Measurements from ENCODE around the gene WWTR1.

Gene WWTR1

DNA sequence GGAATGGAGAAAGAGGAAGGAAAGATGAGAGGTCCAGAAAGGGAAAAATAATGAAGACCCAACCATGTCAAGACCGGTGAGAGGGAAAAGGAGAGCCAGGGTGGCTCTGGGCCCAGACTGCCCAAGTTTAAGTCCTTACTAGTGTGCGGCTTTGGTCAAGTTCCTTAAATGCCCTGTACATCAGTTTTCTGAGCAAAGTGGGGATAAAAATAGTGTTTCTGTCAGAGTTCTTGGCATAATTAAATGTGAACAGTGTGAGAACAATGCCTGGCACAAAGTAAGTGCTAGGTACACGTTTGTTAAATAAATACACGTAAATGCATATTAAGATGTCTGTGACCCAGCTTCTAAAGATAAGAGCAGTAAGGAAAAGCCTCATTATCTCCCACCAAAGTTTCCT, 23.8 kb downstream of the WWTR1 start:
- no peak overlapping the region for H3K27ac ChIP-seq (ENCODE audit: low read depth, low read length)
- H3K27me3 ChIP-seq (ENCODE audit: control insufficient read depth, insufficient read depth, low read length), result no peaks in the 10 kb centered on the region
- H3K9ac ChIP-seq (ENCODE audit: low read length), result no peak overlapping the region
- H3K4me1 ChIP-seq (ENCODE audit: control insufficient read depth, insufficient read depth, low read length), result peaks cover 12% of the 10 kb centered on the region
- no peaks in the 10 kb centered on the region for H3K36me3 ChIP-seq (ENCODE audit: control insufficient read depth, insufficient read depth, low read length)
- H3K4me3 ChIP-seq (ENCODE audit: low read length), result no peak overlapping the region

DNA sequence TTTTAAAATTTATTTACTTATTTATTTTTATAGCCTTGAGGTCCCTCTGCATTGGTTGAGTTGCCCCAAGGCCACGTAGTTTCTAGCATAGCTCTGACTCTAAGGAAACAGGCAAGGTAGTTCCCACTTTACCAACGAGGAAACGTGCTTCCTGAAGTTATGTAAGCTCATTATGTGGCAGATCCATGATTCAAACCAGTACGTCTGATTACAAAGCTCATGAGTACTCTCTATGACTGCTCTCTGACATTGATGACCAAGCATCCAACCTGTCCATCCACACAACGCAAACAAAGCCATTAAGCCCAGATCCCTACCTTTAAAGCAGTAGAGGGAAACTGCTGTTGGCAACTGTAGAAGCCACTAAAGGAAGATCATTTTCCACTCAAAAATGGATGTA, 25.6 kb downstream of the WWTR1 start:
- Histone ChIP-seq H3K9ac (ENCODE audit: low read length) (no peak overlapping the region), H3K4me3 (ENCODE audit: low read length) (no peak overlapping the region), H3K36me3 (ENCODE audit: control insufficient read depth, insufficient read depth, low read length) (no peaks in the 10 kb centered on the region), H3K4me1 (ENCODE audit: control insufficient read depth, insufficient read depth, low read length) (peaks cover 5% of the 10 kb centered on the region), H3K27ac (ENCODE audit: low read depth, low read length) (no peak overlapping the region), H3K27me3 (ENCODE audit: control insufficient read depth, insufficient read depth, low read length) (no peaks in the 10 kb centered on the region)

- no peak overlapping the region for H3K27ac ChIP-seq (ENCODE audit: low read depth, low read length)
- no peaks in the 10 kb centered on the region for H3K27me3 ChIP-seq (ENCODE audit: control insufficient read depth, insufficient read depth, low read length)
- peaks cover 5% of the 10 kb centered on the region for H3K4me1 ChIP-seq (ENCODE audit: control insufficient read depth, insufficient read depth, low read length)
Observed at GRCh38 chr3:149630806-149631205, 27.0 kb downstream of the WWTR1 start.

DNA sequence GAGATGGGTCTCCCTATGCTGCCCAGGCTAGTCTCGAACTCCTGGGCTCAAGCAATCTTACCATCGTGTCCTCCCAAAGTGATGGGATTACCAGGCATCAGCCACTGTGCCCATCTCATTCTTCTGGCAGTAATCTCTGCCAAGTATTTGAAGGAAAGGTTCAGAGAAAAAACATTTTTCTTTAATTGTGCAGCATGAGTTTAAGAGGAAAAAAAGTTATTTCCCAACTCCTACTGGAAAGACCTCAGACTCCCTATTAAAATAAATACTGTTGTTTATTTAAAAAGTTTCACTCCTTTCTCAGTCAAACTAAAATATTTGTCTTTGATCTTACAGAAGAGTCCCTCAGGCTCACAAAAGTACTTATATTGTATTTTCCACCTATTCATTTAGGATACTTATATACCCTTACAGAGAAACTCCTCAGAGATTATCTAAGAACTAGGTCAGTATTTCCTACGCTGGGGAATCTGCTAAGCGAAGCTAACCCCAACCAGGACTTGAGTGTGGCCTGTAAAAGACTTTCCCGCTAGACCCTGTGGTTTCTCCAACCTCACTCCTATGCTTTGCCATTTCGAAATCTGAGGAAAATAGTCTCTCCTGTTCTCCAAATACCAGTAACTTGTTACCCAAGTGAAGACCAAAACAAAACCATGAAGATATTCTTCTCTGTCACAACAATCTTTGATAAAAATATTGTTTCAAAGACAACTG, 28.7 kb downstream of the WWTR1 start:
- Histone ChIP-seq H3K4me1 (ENCODE audit: control insufficient read depth, insufficient read depth, low read length) (peaks cover 3% of the 10 kb centered on the region), H3K9ac (ENCODE audit: low read length) (no peak overlapping the region), H3K27me3 (ENCODE audit: control insufficient read depth, insufficient read depth, low read length) (no peaks in the 10 kb centered on the region), H3K27ac (ENCODE audit: low read depth, low read length) (no peak overlapping the region), H3K4me3 (ENCODE audit: low read length) (no peak overlapping the region), H3K36me3 (ENCODE audit: control insufficient read depth, insufficient read depth, low read length) (no peaks in the 10 kb centered on the region)

More at GRCh38 chr3:149630806-149631205, 27.0 kb downstream of the WWTR1 start:
- no peaks in the 10 kb centered on the region for H3K36me3 ChIP-seq (ENCODE audit: control insufficient read depth, insufficient read depth, low read length)
- no peak overlapping the region for H3K9ac ChIP-seq (ENCODE audit: low read length)
- no peak overlapping the region for H3K4me3 ChIP-seq (ENCODE audit: low read length)

- H3K27me3 ChIP-seq (ENCODE audit: control insufficient read depth, insufficient read depth, low read length), result no peaks in the 10 kb centered on the region
- no peak overlapping the region for H3K27ac ChIP-seq (ENCODE audit: low read depth, low read length)
- no peaks in the 10 kb centered on the region for H3K36me3 ChIP-seq (ENCODE audit: control insufficient read depth, insufficient read depth, low read length)
- no peak overlapping the region for H3K4me3 ChIP-seq (ENCODE audit: low read length)
- peaks cover 3% of the 10 kb centered on the region for H3K4me1 ChIP-seq (ENCODE audit: control insufficient read depth, insufficient read depth, low read length)
- H3K9ac ChIP-seq (ENCODE audit: low read length), result no peak overlapping the region
Observed at GRCh38 chr3:149626671-149627070, 31.2 kb downstream of the WWTR1 start.

DNA sequence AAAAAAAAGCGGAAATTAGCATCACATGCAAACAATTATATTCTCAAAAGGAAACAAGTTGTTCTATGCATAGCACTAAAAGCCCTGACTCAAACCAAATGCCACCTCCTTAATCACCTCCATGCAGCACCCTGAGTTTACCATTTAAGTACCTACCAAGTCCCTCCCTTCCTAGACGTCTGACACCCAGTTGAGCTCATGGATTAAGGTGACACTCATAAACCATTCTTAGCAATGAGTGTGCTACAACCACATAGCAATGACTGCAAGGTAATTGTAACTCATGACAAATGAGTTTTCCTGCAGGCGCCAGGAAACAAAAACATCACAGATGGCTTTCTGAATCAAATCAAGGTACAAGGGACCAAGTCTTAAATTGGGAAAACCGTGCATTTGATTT, 32.0 kb downstream of the WWTR1 start:
- Histone ChIP-seq H3K4me3 (ENCODE audit: low read length) (no peak overlapping the region), H3K27ac (ENCODE audit: low read depth, low read length) (no peak overlapping the region), H3K27me3 (ENCODE audit: control insufficient read depth, insufficient read depth, low read length) (no peaks in the 10 kb centered on the region), H3K4me1 (ENCODE audit: control insufficient read depth, insufficient read depth, low read length) (peaks cover 7% of the 10 kb centered on the region), H3K9ac (ENCODE audit: low read length) (no peak overlapping the region), H3K36me3 (ENCODE audit: control insufficient read depth, insufficient read depth, low read length) (no peaks in the 10 kb centered on the region)

- Histone ChIP-seq H3K4me3 (ENCODE audit: low read length) (no peak overlapping the region), H3K9ac (ENCODE audit: low read length) (no peak overlapping the region), H3K36me3 (ENCODE audit: control insufficient read depth, insufficient read depth, low read length) (no peaks in the 10 kb centered on the region), H3K4me1 (ENCODE audit: control insufficient read depth, insufficient read depth, low read length) (peaks cover 13% of the 10 kb centered on the region), H3K27me3 (ENCODE audit: control insufficient read depth, insufficient read depth, low read length) (no peaks in the 10 kb centered on the region), H3K27ac (ENCODE audit: low read depth, low read length) (no peak overlapping the region)
Observed at GRCh38 chr3:149623824-149624223, 34.0 kb downstream of the WWTR1 start.

- Histone ChIP-seq H3K9ac (ENCODE audit: low read length) (no peak overlapping the region), H3K4me1 (ENCODE audit: control insufficient read depth, insufficient read depth, low read length) (peaks cover 23% of the 10 kb centered on the region), H3K36me3 (ENCODE audit: control insufficient read depth, insufficient read depth, low read length) (no peaks in the 10 kb centered on the region), H3K27ac (ENCODE audit: low read depth, low read length) (no peak overlapping the region), H3K4me3 (ENCODE audit: low read length) (no peak overlapping the region), H3K27me3 (ENCODE audit: control insufficient read depth, insufficient read depth, low read length) (no peaks in the 10 kb centered on the region)
Observed at GRCh38 chr3:149621218-149622005, 36.4 kb downstream of the WWTR1 start.

GRCh38 chr3:149620291-149621020, 37.4 kb downstream of the WWTR1 start:
- Histone ChIP-seq H3K36me3 (ENCODE audit: control insufficient read depth, insufficient read depth, low read length) (no peaks in the 10 kb centered on the region), H3K9ac (ENCODE audit: low read length) (no peak overlapping the region), H3K4me3 (ENCODE audit: low read length) (no peak overlapping the region), H3K27ac (ENCODE audit: low read depth, low read length) (no peak overlapping the region), H3K4me1 (ENCODE audit: control insufficient read depth, insufficient read depth, low read length) (peaks cover 23% of the 10 kb centered on the region), H3K27me3 (ENCODE audit: control insufficient read depth, insufficient read depth, low read length) (no peaks in the 10 kb centered on the region)

DNA sequence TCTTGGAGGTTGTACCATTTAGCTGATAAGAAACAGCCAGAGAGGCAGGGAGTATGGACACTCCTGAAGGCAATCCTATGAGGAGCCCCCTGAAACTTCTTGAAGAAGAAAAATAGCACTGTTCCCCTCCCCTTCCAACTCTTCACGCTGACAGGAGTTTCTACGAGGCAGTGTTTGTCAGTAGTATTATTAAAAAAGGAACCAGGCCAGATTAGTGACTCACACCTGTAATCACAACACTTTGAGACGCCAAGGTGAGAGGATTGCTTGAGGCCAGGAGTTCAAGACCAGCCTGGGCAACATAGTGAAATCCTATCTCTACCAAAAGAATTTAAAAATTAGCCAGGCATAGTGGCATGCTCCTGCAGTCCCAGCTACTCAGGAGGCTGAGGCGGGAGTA, 38.7 kb downstream of the WWTR1 start:
- Histone ChIP-seq H3K9ac (ENCODE audit: low read length) (no peak overlapping the region), H3K4me1 (ENCODE audit: control insufficient read depth, insufficient read depth, low read length) (peaks cover 23% of the 10 kb centered on the region), H3K27me3 (ENCODE audit: control insufficient read depth, insufficient read depth, low read length) (no peaks in the 10 kb centered on the region), H3K4me3 (ENCODE audit: low read length) (no peak overlapping the region), H3K27ac (ENCODE audit: low read depth, low read length) (no peak overlapping the region), H3K36me3 (ENCODE audit: control insufficient read depth, insufficient read depth, low read length) (no peaks in the 10 kb centered on the region)

DNA sequence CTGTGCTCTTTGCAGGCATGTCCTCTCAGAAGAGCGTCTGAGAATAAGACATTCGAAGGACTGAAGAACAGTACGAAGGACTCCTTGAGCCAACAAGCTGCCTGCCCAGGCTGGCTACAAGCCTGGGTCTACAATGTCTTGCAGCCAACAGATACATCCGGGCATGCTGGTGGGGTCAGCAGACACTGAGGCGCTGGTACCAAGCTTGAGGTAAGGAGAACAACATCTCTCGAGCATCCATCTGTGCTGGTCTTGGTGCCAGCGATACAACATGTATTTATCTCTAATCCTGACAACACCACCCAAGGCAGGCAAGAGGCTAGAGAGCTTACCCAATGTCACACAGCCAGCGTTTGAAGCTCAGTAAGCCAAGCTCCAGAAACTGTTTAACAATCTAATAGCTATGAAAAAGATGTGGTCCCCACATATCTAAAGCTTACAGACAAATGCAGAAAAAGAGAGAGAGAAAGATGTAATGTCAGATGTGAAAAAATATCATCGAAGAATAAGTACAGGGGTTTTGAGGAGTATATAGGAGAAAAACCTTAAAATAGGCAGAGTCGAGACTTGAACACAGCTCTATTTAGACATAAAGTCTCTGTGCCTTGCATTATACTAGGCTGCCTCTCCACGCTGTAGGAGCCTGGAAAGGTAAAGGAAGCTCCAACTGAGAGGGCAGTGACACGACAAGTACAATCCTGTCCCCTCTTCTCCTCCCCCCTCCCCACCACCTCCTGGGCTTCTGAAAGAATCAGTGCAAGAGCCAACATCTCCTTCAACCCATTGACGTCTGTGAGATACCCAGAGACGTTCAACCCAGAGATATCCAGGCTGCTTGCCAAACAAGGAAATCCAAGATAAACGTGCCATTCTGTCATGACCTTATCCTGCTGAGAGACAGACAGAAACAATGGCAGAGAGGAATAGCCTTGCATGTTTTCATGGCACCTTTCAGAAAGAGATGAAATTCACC, 39.4 kb downstream of the WWTR1 start:
- Histone ChIP-seq H3K9ac (ENCODE audit: low read length) (no peak overlapping the region), H3K36me3 (ENCODE audit: control insufficient read depth, insufficient read depth, low read length) (no peaks in the 10 kb centered on the region), H3K27me3 (ENCODE audit: control insufficient read depth, insufficient read depth, low read length) (no peaks in the 10 kb centered on the region), H3K27ac (ENCODE audit: low read depth, low read length) (no peak overlapping the region), H3K4me3 (ENCODE audit: low read length) (no peak overlapping the region), H3K4me1 (ENCODE audit: control insufficient read depth, insufficient read depth, low read length) (peaks cover 23% of the 10 kb centered on the region)
